Measurements from ENCODE around the gene TCEAL9.
A peak's percentile ranks its signal among the peaks of the same experiment; 100 is the strongest.
"Not testable (repeated sequence)": the region's sequence is repeated elsewhere in the genome, so short reads cannot be mapped to it uniquely, and the experiment has no call there.

The TCEAL9 gene

GRCh38 chrX:103356130-103356798 is at the start of gene TCEAL9:
TSS of gene TCEAL9 (plus strand) at chrX:103356506. CDS start at chrX:103357685, 1,179 bp downstream.
- DNase-seq (ENCODE audit: low spot score) = peak; percentile 55
- FAIRE-seq = no peak

GRCh38 chrX:103309860-103310554 is 46.3 kb upstream of the TCEAL9 start:
- no peak for FAIRE-seq
- DNase-seq (ENCODE audit: low spot score) = no peak

- FAIRE-seq (no peak), DNase-seq (ENCODE audit: low spot score) (no peak)
Observed at GRCh38 chrX:103310555-103311398, 45.5 kb upstream of the TCEAL9 start, which contains the start of gene BEX2. TSS of gene BEX2 (minus strand) at chrX:103310990. CDS start at chrX:103309976, 1,014 bp downstream.

GRCh38 chrX:103311399-103311780 is 44.9 kb upstream of the TCEAL9 start:
- no peak for DNase-seq (ENCODE audit: low spot score)
- no peak for FAIRE-seq

- DNase-seq (ENCODE audit: low spot score) = no peak
- FAIRE-seq = no peak
Observed at GRCh38 chrX:103329991-103330390, 26.3 kb upstream of the TCEAL9 start, which contains the start of gene TCEAL7. TSS of gene TCEAL7 (plus strand) at chrX:103330239. CDS start at chrX:103331404, 1,165 bp downstream.

- FAIRE-seq (no peak), DNase-seq (ENCODE audit: low spot score) (no peak)
Observed at GRCh38 chrX:103330681-103331288, 25.5 kb upstream of the TCEAL9 start.

- FAIRE-seq = no peak
- DNase-seq (ENCODE audit: low spot score) = no peak
Observed at GRCh38 chrX:103338663-103339062, 17.6 kb upstream of the TCEAL9 start.

- FAIRE-seq (peak; percentile 68), DNase-seq (ENCODE audit: low spot score) (peak; percentile 14)
Observed at GRCh38 chrX:103343105-103343504, 13.2 kb upstream of the TCEAL9 start.

GRCh38 chrX:103344606-103345005 is 11.7 kb upstream of the TCEAL9 start:
- no peak for FAIRE-seq
- no peak for DNase-seq (ENCODE audit: low spot score)

- DNase-seq (ENCODE audit: low spot score) (no peak), FAIRE-seq (no peak)
Observed at GRCh38 chrX:103347682-103348397, 8.5 kb upstream of the TCEAL9 start.

GRCh38 chrX:103356858-103357257 is 552 bp downstream of the TCEAL9 start:
- FAIRE-seq (no peak), DNase-seq (ENCODE audit: low spot score) (no peak)

- DNase-seq (ENCODE audit: low spot score) (no peak), FAIRE-seq (no peak)
Observed at GRCh38 chrX:103357871-103358270, 1.6 kb downstream of the TCEAL9 start.

GRCh38 chrX:103359605-103360004 is 3.3 kb downstream of the TCEAL9 start:
- DNase-seq (ENCODE audit: low spot score); FAIRE-seq: not testable (repeated sequence)

GRCh38 chrX:103360092-103360491 is 3.8 kb downstream of the TCEAL9 start:
- FAIRE-seq = no peak
- no peak for DNase-seq (ENCODE audit: low spot score)

- FAIRE-seq = no peak
- DNase-seq (ENCODE audit: low spot score) = no peak
Observed at GRCh38 chrX:103360916-103361315, 4.6 kb downstream of the TCEAL9 start.

- FAIRE-seq (no peak), DNase-seq (ENCODE audit: low spot score) (no peak)
Observed at GRCh38 chrX:103361798-103362197, 5.5 kb downstream of the TCEAL9 start.

GRCh38 chrX:103362474-103362873 is 6.2 kb downstream of the TCEAL9 start:
- DNase-seq (ENCODE audit: low spot score) (peak; percentile 46), FAIRE-seq (peak; percentile 81)

- DNase-seq (ENCODE audit: low spot score) = no peak
- no peak for FAIRE-seq
Observed at GRCh38 chrX:103363046-103363445, 6.7 kb downstream of the TCEAL9 start.

GRCh38 chrX:103367502-103367901 is 11.2 kb downstream of the TCEAL9 start:
- no peak for FAIRE-seq
- no peak for DNase-seq (ENCODE audit: low spot score)

- FAIRE-seq = no peak
- DNase-seq (ENCODE audit: low spot score) = no peak
Observed at GRCh38 chrX:103369479-103369878, 13.2 kb downstream of the TCEAL9 start.

- DNase-seq (ENCODE audit: low spot score) = no peak
Observed at GRCh38 chrX:103372886-103373285, 16.6 kb downstream of the TCEAL9 start.

More at GRCh38 chrX:103372886-103373285, 16.6 kb downstream of the TCEAL9 start:
- no peak for FAIRE-seq
